Body of pancreas (tissue), 4 donors: Measurements from ENCODE around the gene TMEM72.
A peak's percentile ranks its signal among the peaks of the same experiment; 100 is the strongest.

ENCODE experiments used
- CTCF ChIP-seq, 7 experiments: fragments of 450-650 bp in 4 of 7; fragments of 200-600 bp in 3 of 7; sonication (generic) in 3 of 7; IDR thresholded peaks; one replicate each; pipeline ENCODE4 v1.5.1; 2016 to 2019; ENCODE audit warnings: antibody characterized with exemption in 7 of 7
- POLR2A ChIP-seq, 3 donors: fragments of 450-650 bp; IDR thresholded peaks; one replicate each; pipeline ENCODE4 v1.6.1; 2016; ENCODE audit warnings: antibody characterized with exemption in 3 of 3, mild to moderate bottlenecking in 2 of 3

GRCh38 chr10:44978570-44979280, 67.6 kb downstream of the TMEM72 start, which contains the start of gene DEPP1:
- TF ChIP-seq CTCF (IDR thresholded peaks at IDR 0.05) = peak in 4 of 7 experiments; percentile 54 to 60 (median 56)
- TF ChIP-seq POLR2A (IDR thresholded peaks at IDR 0.05) = peak; percentile 100
